IPS-18a (cell line): Measurements from ENCODE around the gene SYNDIG1.

Experiments
- H3K27ac ChIP-seq: one replicate; pipeline ENCODE4 v1.5.1; 2013; ENCODE audit warnings: low read length
- H3K27me3 ChIP-seq: one replicate; pipeline ENCODE4 v1.6.1; 2013; ENCODE audit warnings: mild to moderate bottlenecking, low read length; ENCODE audit not compliant: control insufficient read depth, insufficient read depth
- H3K36me3 ChIP-seq: one replicate; pipeline ENCODE4 v1.6.1; 2013; ENCODE audit warnings: low read depth, low read length; ENCODE audit not compliant: control insufficient read depth
- H3K4me1 ChIP-seq: one replicate; pipeline ENCODE4 v1.6.1; 2013; ENCODE audit warnings: low read depth, low read length; ENCODE audit not compliant: control insufficient read depth
- H3K4me3 ChIP-seq: one replicate; pipeline ENCODE4 v1.5.1; 2013; ENCODE audit warnings: low read length
- H3K9ac ChIP-seq: one replicate; pipeline ENCODE4 v1.6.1; 2013; ENCODE audit warnings: mild to moderate bottlenecking, low read length, moderate library complexity
- H3K9me3 ChIP-seq: one replicate; pipeline ENCODE4 v1.6.1; 2013; ENCODE audit warnings: low read depth, low read length; ENCODE audit not compliant: control insufficient read depth

The SYNDIG1 gene

DNA sequence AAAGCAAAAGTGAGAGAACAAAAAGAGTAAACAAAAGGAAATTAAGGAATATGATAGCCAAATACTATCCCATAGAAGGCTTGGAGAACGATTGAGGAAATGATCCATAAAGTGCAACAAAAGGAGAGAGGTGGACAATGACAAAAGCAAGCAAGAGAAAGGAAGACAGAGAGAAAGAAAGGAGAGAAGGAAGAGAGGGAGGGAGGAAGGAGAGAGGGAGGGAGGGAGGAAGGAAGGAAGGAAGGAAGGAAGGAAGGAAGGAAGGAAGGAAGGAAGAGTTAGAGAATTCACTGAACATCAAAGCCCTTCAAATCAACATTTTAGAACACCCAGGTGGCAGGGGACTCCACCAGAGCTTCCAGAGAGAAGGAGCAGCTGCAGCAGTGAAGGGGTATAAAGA is 185.0 kb downstream of the SYNDIG1 start:
- H3K36me3 ChIP-seq, result no peaks in the 10 kb centered on the region
- H3K27ac ChIP-seq, result no peak overlapping the region
- H3K4me1 ChIP-seq, result no peaks in the 10 kb centered on the region
- H3K27me3 ChIP-seq, result no peaks in the 10 kb centered on the region
- no peak overlapping the region for H3K4me3 ChIP-seq
- no peak overlapping the region for H3K9ac ChIP-seq
- H3K9me3 ChIP-seq, result no peaks in the 10 kb centered on the region

DNA sequence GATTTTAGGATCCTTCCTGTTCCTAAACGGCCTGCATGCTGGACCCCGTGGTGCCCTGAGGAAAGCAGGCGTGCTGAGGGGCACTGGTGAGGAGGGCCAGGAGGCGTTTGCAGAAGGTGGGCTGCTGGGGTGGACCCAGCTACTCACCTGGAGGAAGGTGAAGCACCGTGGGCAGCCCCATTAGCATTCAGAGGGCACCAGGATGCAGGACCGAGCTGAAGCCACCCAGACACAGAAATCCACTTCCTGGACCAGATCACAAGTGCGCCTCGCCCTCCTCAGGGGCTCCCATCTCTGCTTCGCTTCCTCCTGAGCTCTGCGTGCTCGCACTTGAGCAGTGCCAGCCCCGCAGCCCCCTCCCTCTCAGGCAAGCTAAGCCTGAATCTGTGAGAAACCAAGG is 187.0 kb downstream of the SYNDIG1 start:
- Histone ChIP-seq H3K27me3 (no peaks in the 10 kb centered on the region), H3K4me3 (no peak overlapping the region), H3K4me1 (no peaks in the 10 kb centered on the region), H3K9ac (no peak overlapping the region), H3K27ac (no peak overlapping the region), H3K36me3 (no peaks in the 10 kb centered on the region), H3K9me3 (no peaks in the 10 kb centered on the region)

DNA sequence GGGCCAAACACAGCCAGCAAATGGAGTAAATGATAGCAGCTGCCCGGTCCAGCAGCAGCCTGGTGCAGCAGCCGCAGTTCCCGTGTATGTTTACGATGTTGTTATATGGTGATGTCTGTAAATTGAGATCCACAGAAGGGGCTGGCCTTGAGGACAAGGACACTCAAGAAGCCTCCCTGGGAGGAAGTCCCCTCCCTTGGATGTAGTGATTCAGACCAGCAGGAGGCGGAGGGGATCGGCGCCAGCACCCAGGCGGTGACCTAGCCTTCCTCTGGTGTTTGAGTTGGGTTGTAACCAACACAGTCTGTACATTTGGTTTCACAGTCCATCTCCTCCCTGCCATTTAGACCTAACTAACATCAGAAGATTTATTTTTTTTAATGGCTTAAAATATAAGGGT is 187.8 kb downstream of the SYNDIG1 start:
- H3K4me3 ChIP-seq, result no peak overlapping the region
- H3K9me3 ChIP-seq, result no peaks in the 10 kb centered on the region
- no peaks in the 10 kb centered on the region for H3K27me3 ChIP-seq
- no peaks in the 10 kb centered on the region for H3K36me3 ChIP-seq
- no peak overlapping the region for H3K27ac ChIP-seq
- no peak overlapping the region for H3K9ac ChIP-seq
- no peaks in the 10 kb centered on the region for H3K4me1 ChIP-seq

DNA sequence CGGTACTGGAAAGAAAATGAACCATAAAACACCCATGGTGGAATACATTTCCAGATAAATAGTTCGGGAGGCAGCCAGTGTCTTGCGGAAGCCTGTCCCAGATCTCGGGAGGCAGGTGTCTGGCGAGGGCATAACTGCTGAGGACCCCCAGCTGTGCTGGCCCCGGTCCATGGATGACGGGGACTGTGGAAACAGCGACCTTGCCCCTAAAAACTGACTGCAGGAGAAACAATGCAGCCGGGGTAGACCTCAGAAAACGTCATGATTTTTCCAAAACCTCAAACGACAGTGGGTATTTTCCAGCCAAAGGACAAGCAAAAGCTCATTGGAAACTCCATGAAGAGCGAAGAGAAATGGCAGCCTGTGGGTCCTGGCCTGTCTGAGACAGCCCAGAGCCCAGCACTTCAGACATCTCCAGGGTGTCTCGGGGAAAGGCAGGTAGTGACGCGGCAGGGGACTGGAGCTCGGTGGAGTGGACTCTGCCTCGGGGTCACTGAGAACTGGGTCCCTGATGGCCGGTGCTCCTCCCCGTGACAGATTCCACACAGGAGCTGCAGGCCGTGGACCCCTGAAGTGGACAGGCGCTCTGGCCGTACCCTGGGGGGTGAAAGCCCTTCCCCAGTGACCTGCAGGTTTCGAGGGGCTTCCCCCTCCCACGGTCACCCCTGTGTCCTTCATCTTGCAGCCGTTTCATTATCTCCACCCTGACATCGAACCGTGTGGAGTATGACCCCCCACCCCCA is 188.6 kb downstream of the SYNDIG1 start:
- Histone ChIP-seq H3K27me3 (no peaks in the 10 kb centered on the region), H3K4me1 (no peaks in the 10 kb centered on the region), H3K9ac (no peak overlapping the region), H3K4me3 (no peak overlapping the region), H3K27ac (no peak overlapping the region), H3K9me3 (no peaks in the 10 kb centered on the region), H3K36me3 (no peaks in the 10 kb centered on the region)

DNA sequence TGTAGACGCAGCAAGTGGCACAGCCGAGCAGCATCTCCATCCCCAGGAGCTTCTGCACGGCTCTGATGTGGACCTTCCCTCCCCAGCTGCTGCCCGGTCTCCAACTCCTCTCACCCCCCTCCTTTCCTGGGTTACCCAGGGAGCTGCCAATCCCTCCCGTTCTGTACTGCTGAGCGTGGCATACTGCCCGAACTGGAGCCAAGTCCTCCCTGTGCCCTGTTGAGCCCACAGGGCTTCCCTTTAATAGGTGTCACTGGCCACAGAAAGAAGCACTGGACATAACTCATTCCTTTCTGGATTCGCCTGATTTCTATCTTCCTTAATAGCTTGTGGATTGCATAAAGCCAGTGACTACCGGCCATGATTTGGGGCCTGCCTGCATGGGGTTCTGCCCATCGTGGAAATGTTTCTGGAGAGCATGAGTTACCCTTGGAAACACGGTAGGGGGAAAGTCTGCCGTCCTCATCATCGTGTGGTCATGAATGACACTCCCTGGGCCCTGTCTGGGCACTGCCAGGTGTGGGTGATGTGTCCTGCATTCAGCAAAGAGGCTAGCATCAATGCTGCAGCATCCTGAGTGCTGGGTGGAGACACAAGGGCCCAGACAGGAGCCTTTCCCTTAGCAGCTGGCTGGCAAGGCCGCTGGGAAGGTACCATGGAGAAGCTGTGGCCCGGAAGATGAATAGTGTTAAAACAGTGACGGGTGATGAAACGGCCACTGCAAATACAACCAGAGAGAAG is 189.7 kb downstream of the SYNDIG1 start:
- H3K9ac ChIP-seq, result no peak overlapping the region
- no peaks in the 10 kb centered on the region for H3K4me1 ChIP-seq
- no peaks in the 10 kb centered on the region for H3K9me3 ChIP-seq
- no peak overlapping the region for H3K4me3 ChIP-seq
- no peaks in the 10 kb centered on the region for H3K27me3 ChIP-seq
- H3K27ac ChIP-seq, result no peak overlapping the region
- no peaks in the 10 kb centered on the region for H3K36me3 ChIP-seq

DNA sequence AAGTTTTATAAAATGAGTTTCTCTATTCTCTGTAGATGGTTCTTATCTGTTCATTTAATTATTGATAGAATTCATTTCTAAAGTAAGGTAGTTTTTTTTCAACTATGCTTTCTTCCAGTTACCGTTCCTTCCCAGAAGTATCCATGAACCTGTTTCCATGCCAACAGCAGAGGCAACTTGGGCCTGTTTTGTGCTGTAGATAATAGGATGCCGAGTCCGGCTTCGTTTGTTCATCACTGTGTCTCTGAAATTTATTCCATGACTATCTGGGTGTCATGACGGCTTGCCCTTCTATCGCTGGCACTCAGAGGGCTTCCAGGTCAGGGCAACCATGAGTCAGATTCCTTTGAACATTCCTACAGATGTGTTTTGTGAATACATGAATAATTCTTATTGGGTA is 190.4 kb downstream of the SYNDIG1 start:
- Histone ChIP-seq H3K27ac (no peak overlapping the region), H3K36me3 (no peaks in the 10 kb centered on the region), H3K9me3 (no peaks in the 10 kb centered on the region), H3K9ac (no peak overlapping the region), H3K27me3 (no peaks in the 10 kb centered on the region), H3K4me1 (no peaks in the 10 kb centered on the region), H3K4me3 (no peak overlapping the region)

DNA sequence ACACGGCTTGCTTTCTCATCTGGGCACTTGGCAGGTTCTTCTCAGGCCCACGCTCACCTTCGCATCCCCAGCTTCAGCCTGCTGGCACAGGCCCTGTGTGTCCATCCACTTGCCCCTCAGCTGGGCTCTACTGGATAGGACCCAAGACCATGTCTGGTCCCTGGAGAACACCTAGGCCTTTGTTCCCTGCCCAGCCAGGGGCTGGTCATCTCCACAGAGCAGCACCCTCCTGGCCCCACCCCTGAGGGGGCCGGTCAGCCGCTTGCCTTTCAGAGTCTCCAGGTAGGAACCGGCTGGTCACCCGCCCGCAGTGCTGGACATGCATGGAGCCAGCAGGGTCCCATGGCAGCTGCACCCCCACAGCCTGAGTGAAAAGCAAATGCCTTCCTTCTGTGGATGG is 191.2 kb downstream of the SYNDIG1 start:
- H3K4me3 ChIP-seq, result no peak overlapping the region
- H3K9ac ChIP-seq, result no peak overlapping the region
- H3K4me1 ChIP-seq, result no peaks in the 10 kb centered on the region
- H3K9me3 ChIP-seq, result no peaks in the 10 kb centered on the region
- H3K36me3 ChIP-seq, result no peaks in the 10 kb centered on the region
- H3K27me3 ChIP-seq, result no peaks in the 10 kb centered on the region
- no peak overlapping the region for H3K27ac ChIP-seq

DNA sequence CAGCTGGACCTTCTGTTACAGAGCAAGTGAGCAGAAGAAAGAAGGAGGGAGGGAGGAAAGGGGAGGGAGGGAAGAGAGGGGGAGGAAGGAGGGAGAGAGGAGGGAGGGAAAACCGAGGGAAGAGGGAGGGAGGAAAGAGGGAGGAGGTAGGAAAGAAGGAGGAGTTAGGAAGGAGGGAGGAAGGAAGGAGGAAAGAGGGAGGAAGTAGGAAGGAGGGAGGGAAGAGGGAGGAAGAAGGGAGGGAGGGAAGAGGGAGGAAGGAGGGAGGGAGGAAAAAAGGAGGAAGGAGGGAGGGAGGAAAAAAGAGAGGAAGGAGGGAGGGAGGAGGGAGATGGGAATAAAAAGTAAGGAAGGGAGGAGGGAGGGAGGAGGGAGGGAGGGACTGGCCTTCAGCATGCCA is 191.8 kb downstream of the SYNDIG1 start:
- Histone ChIP-seq H3K27me3 (no peaks in the 10 kb centered on the region), H3K9ac (no peak overlapping the region), H3K27ac (no peak overlapping the region), H3K4me3 (no peak overlapping the region), H3K4me1 (no peaks in the 10 kb centered on the region), H3K36me3 (no peaks in the 10 kb centered on the region), H3K9me3 (no peaks in the 10 kb centered on the region)

DNA sequence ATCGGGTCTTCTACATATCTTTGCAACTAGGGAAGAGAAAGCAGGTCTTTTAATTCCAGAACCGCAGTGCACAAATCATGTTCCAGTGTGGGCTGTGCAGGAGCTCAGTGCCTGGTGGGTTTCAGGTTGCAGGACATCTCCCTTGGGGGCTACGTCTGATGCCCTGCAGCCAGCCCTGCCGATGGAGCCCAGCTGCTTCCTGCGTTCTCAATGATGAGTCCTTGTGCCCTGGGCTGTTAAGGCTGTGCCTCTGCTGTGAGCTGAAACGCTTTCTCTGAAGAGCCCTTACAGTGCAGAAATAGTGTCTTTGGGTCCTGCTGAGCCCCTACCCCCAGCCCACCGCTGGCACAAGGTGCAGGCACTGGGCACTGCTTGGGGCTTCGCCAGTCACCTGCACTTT is 192.9 kb downstream of the SYNDIG1 start:
- no peaks in the 10 kb centered on the region for H3K36me3 ChIP-seq
- H3K9ac ChIP-seq, result no peak overlapping the region
- H3K9me3 ChIP-seq, result no peaks in the 10 kb centered on the region
- H3K4me3 ChIP-seq, result no peak overlapping the region
- H3K4me1 ChIP-seq, result no peaks in the 10 kb centered on the region
- no peak overlapping the region for H3K27ac ChIP-seq
- H3K27me3 ChIP-seq, result no peaks in the 10 kb centered on the region

DNA sequence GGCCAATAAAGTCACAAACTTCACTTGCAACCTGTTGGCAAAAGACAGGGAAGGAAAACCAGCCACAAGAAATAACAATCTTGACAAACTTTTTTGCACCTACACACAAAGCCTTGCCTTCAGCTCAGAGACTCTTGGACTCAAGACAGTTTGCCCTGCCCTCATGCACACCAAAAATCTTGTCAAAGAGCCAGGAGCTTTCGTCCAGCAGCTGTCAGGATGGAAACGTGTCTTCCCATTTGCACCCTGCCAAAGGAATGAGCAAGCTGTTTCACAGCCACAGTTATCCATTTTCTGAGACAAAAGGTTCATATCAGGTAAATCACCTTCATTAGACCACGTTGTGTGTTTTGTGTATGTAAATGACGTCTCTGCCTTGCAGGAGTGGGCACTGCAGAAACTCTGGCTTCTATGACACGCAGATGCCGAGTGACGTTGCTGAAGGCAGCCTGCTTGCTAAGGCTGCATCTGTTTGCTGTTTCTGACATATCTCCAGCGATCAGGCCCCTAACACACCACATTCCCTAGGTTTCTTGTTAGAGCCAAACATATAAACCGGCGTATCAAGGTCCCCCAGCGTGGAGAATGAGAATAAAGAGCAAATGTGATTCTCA is 193.4 kb downstream of the SYNDIG1 start:
- Histone ChIP-seq H3K9me3 (no peaks in the 10 kb centered on the region), H3K27ac (no peak overlapping the region), H3K36me3 (no peaks in the 10 kb centered on the region), H3K27me3 (no peaks in the 10 kb centered on the region), H3K4me1 (no peaks in the 10 kb centered on the region), H3K4me3 (no peak overlapping the region), H3K9ac (no peak overlapping the region)

DNA sequence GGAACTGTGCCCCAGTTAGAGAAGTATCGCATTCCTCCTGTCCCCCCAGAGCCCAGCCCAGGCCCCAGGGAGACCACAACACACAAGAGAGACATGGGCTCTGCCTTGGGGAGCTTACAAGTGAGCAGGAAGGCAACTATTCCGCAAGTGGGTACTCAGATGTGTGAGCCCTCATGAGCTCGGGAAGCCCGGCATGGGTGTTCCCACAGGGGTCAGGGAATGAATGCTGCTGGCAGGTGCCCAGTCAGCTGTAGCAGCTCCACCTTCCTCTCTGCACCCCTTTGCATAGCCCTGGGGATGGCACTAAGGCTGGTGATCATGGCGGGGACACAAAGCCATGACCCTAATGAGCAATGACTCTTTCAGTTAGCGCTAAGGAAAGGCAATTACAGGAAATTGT is 194.1 kb downstream of the SYNDIG1 start:
- Histone ChIP-seq H3K9ac (no peak overlapping the region), H3K36me3 (no peaks in the 10 kb centered on the region), H3K9me3 (no peaks in the 10 kb centered on the region), H3K27me3 (no peaks in the 10 kb centered on the region), H3K4me1 (no peaks in the 10 kb centered on the region), H3K27ac (no peak overlapping the region), H3K4me3 (no peak overlapping the region)
